Prostate gland (tissue), 2 donors: ENCODE data around the gene CKAP5. TPM values are rescaled to one million over a fixed set of nuclear protein-coding genes. Genes with fewer than 3 reads are reported as not detected.

Experiments used
- DNase-seq: peaks from one replicate; pipeline ENCODE4 v3.0.0-alpha.2; 2019; ENCODE audit warnings: low spot score
- H3K27ac ChIP-seq, 2 donors: fragments of 200-600 bp; sonication (generic); 2 replicates each; pipeline ENCODE4 v1.5.1; 2017 to 2019
- H3K27me3 ChIP-seq: fragments of 200-600 bp; sonication (generic); replicated peaks from 2 replicates; pipeline ENCODE4 v1.5.1; 2019; ENCODE audit not compliant: insufficient read depth
- H3K36me3 ChIP-seq, 2 donors: fragments of 200-600 bp; sonication (generic); 1 replicate in 1 of 2; 2 replicates in 1 of 2; pipeline versions ENCODE4 v1.5.1 to v1.8.1; 2017 to 2019
- H3K4me1 ChIP-seq: fragments of 200-600 bp; sonication (generic); replicated peaks from 2 replicates; pipeline ENCODE4 v1.5.1; 2019
- H3K4me3 ChIP-seq, 2 donors: fragments of 200-600 bp; sonication (generic); 2 replicates each; pipeline ENCODE4 v1.5.1; 2017 to 2019
- H3K9me3 ChIP-seq: fragments of 200-600 bp; sonication (generic); 2 replicates; pipeline ENCODE4 v1.5.1; 2017
- CTCF ChIP-seq, 4 experiments: fragments of 200-600 bp in 2 of 4; fragments of 450-650 bp in 2 of 4; sonication (generic) in 2 of 4; IDR thresholded peaks; 1 replicate in 3 of 4; 2 replicates in 1 of 4; pipeline ENCODE4 v1.5.1; 2016 to 2019; ENCODE audit warnings: antibody characterized with exemption in 4 of 4, mild to moderate bottlenecking in 2 of 4, moderate library complexity in 2 of 4
- POLR2A ChIP-seq: fragments of 450-650 bp; IDR thresholded peaks from one replicate; pipeline ENCODE4 v1.6.1; 2016; ENCODE audit warnings: antibody characterized with exemption, mild to moderate bottlenecking
- POLR2AphosphoS5 ChIP-seq: sonication (generic); formaldehyde crosslinking; IDR thresholded peaks from one replicate; pipeline ENCODE4 v1.6.1; 2017; ENCODE audit warnings: antibody characterized with exemption
- WGBS: methylation state at CpG from one replicate; pipeline ENCODE4 v1.1.5; 2018; 5-methylcytosine and 5-hydroxymethylcytosine counted together
- intact Hi-C: fragments of 100-400 bp; cut with DNase I; formaldehyde crosslinking; loops from one replicate; pipeline ENCODE4 v1.14.2; 2022
- total RNA-seq, 2 donors: library from RNA; depleted of rRNA; stranded (reverse); fragments of >200 nt; gene quantifications; one replicate each; pipeline ENCODE4 v1.1.0, GENCODE V29; 2016

The CKAP5 gene
- total RNA-seq, 2 donors from 2014 or later: 31.6 to 58.8 TPM

GRCh38 chr11:46743693-46744339 is 102.3 kb downstream of the CKAP5 start:
- H3K9me3 ChIP-seq: no peaks in the 10 kb centered on the region
- H3K27me3 ChIP-seq: no peaks in the 10 kb centered on the region
- TF ChIP-seq POLR2A (no peak), POLR2AphosphoS5 (no peak), CTCF (IDR thresholded peaks at IDR 0.05) (no peak)
- intact Hi-C loops: no loop called here
- H3K4me1 ChIP-seq: no peaks in the 10 kb centered on the region
- peak overlapping the region in 1 of 2 donors; percentile 2 for H3K27ac ChIP-seq
- 65% methylated on average over 10 of the region's 10 CpGs for WGBS
- no peak for DNase-seq
- H3K36me3 ChIP-seq: peaks cover 0 to 11% of the 10 kb centered on the region in 2 donors
- no peak overlapping the region for H3K4me3 ChIP-seq

DNA sequence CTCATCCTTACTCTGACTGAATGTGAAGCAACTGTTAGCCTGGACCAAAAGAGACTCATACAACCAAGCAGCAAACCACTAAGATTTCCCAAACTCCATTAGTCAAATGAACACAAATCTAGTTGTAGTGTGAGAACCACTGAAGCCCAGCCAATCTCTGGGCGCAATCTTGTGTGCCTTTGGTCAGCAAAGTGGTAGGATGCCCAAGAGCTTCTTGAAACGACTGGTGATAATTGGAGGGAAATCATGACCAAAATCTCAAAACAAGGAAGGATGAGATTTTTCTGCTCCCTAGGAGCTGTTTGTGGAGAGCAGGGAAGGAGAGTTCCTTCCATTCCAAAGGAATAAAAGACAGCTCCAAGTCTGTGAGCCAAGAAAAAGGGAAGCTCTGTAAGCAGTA is 103.0 kb downstream of the CKAP5 start:
- no peaks in the 10 kb centered on the region for H3K27me3 ChIP-seq
- H3K4me1 ChIP-seq: no peaks in the 10 kb centered on the region
- intact Hi-C loops: no loop called here
- no peak overlapping the region for H3K27ac ChIP-seq
- H3K4me3 ChIP-seq: no peak overlapping the region
- no peaks in the 10 kb centered on the region for H3K9me3 ChIP-seq
- H3K36me3 ChIP-seq: peaks cover 0 to 11% of the 10 kb centered on the region in 2 donors
- DNase-seq: no peak
- WGBS: 83% methylated on average over 2 of the region's 2 CpGs
- TF ChIP-seq POLR2A (no peak), POLR2AphosphoS5 (no peak), CTCF (IDR thresholded peaks at IDR 0.05) (no peak)

DNA sequence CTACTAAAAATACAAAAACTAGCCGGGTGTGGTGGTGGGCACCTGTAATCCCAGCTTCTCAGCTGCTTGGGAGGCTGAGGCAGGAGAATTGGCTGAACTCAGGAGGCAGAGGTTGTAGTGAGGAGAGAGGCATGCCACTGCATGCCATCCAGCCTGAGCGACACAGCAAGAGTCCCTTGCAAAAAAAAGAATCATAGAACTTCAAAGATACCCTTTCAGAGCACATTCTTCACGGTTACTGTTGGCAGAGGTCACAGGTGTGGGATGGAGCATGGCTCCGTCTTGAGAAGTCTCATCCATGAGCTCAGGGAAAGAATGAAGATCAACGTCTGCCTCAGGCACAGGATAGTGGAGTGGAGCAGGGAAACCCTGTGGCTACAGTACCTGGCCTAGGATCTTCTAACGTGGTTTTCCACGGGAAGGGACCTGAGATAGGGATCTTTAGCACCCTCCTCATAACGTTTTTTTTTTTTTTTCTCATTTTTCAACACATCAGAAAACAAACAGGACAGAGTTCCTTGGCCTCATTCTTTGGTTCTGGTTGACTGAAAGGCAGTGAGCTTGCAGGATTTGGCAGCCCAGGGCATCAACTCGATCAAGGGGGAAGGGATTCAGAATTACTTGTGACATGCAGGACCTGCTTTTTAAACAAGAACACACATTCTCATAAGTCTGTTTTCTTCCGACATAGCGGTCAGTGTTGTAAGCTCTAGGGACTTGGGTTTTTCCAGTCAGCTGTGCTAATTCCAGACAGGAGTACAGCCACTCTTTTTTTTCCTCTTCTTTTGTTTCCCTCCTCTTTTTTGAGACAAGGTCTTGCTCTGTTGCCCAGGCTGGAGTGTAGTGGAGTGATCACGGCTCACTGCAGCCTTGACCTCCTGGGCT is 104.2 kb downstream of the CKAP5 start:
- H3K9me3 ChIP-seq: no peaks in the 10 kb centered on the region
- intact Hi-C loops: no loop called here
- no peaks in the 10 kb centered on the region for H3K27me3 ChIP-seq
- no peaks in the 10 kb centered on the region for H3K4me1 ChIP-seq
- TF ChIP-seq POLR2A: no peak
- TF ChIP-seq CTCF (IDR thresholded peaks at IDR 0.05): no peak
- TF ChIP-seq POLR2AphosphoS5: no peak
- H3K36me3 ChIP-seq: peaks cover 0 to 11% of the 10 kb centered on the region in 2 donors
- H3K4me3 ChIP-seq: no peak overlapping the region
- WGBS: 59% methylated on average over 12 of the region's 12 CpGs
- DNase-seq: no peak
- H3K27ac ChIP-seq: no peak overlapping the region

DNA sequence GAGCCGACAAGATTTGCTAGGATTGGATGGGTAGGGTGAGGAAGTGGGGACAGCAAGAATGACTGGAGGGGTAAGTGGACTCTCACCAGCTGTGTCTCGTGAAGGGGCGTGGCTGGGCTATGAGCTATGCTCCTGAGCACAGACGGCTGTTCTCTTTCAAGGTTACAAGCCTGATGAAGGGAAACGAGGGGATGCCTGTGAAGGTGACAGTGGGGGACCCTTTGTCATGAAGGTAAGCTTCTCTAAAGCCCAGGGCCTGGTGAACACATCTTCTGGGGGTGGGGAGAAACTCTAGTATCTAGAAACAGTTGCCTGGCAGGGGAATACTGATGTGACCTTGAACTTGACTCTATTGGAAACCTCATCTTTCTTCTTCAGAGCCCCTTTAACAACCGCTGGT is 107.2 kb downstream of the CKAP5 start:
- intact Hi-C loops: no loop called here
- TF ChIP-seq CTCF (IDR thresholded peaks at IDR 0.05) (no peak), POLR2AphosphoS5 (no peak), POLR2A (no peak)
- H3K4me1 ChIP-seq: no peaks in the 10 kb centered on the region
- H3K9me3 ChIP-seq: no peaks in the 10 kb centered on the region
- H3K36me3 ChIP-seq: peaks cover 0 to 5% of the 10 kb centered on the region in 2 donors
- no peak overlapping the region for H3K4me3 ChIP-seq
- DNase-seq: no peak
- WGBS: 72% methylated on average over 6 of the region's 6 CpGs
- H3K27me3 ChIP-seq: no peaks in the 10 kb centered on the region
- H3K27ac ChIP-seq: no peak overlapping the region
